ENCODE results near the gene EPHA2.

The EPHA2 gene

DNA sequence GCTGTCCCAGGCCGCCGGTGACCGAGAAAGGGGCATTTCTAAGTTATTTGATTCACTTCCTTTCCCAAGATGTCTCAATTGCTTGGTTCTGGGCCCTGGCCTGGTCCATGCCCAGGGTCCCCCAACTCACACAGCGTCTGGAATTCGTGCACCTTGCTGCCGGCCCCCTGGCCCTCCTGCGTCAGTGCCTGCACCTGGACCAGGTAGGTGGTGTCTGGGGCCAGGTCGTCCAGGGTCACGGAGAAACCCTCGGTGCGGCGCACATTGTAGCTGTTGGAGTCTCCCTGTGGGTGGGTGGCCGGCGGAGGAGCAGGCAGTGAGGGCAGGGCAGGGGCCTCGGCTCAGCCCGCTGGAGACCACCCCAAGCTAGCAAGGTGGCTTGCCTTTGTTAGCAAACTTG lies 21.0 kb downstream of the EPHA2 start:
- no peak for DNase-seq (ENCODE audit: low read depth in 3 of 3)

DNA sequence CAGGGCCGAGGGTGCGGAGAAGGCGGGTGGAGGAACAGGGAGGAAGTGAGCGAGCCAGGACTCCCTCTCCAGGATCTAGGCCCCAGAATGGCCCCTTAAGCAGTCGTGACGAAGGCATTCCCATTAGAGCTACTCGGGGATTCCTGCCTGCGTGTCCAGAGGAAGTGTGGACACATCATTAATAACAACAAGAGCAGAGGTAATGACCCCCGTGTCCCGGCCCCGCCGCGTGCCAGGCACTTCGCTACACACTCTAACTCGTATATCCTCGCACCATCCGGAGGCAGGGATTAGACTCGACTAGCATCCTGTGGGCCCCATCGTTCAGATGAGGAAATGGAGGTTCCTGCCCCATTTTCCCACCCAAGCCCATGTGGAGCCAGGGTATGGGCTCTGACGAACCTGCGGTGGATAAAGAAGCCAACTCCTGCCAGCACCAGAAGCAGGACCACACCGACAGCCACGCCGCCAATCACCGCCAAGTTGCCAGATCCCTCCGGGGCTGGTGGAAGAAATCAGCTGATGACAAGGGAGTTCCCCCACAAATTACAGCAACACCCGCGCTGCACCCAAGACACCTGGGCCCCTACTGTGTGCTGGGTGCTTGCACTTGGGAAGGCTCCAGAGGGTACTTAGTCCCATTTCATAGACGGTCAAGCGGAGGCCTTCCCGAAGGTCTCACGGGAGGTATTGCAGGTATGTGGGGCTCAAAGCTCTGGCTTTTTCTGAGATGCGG lies 21.6 kb downstream of the EPHA2 start:
- no peak for DNase-seq (ENCODE audit: low read depth in 3 of 3)

DNA sequence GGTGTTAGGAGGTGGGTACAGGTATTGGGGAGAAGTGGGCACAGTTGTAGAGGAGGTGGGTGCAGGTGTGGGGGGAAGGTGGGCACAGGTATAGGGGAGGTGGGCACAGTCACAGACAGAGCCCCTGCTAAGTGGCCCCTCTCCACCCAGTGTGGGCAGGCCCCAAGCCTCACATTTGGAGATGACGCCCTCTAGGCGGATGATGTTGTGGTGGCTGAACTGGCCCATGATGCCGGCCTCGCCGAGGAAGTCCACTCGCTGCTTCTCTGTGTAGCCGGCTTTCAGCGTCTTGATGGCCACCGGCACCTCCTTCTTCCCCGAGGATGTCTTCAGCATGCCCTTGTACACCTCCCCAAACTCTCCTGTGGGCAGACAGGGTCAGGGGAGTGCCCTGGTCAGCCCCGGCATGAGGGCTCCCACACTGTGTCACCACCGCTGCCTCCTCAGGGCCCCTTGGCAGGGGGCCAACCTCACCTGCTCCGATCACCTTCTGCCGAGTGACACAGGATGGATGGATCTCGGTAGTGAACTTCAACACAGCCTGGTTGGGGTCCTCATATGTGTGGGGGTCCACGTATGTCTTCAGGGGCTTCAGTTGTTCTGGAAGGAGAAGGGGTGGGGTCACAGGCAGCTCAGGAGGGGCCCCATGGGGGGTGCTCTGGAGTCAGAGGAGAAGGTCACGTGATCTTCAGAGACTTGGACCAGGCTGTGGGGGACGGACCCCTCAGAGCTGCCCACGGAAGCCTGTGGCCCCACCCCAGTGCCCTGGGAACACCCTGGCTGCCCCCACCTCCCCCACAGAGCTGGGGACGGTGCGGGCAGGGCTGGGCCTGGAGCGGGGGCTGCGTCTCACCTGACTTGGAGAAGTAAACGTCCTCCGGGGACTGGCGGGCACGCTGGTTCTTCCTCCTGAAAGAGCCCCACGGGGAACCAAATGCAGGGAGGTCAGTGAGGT lies 22.6 kb downstream of the EPHA2 start:
- no peak for DNase-seq (ENCODE audit: low read depth in 3 of 3)

DNA sequence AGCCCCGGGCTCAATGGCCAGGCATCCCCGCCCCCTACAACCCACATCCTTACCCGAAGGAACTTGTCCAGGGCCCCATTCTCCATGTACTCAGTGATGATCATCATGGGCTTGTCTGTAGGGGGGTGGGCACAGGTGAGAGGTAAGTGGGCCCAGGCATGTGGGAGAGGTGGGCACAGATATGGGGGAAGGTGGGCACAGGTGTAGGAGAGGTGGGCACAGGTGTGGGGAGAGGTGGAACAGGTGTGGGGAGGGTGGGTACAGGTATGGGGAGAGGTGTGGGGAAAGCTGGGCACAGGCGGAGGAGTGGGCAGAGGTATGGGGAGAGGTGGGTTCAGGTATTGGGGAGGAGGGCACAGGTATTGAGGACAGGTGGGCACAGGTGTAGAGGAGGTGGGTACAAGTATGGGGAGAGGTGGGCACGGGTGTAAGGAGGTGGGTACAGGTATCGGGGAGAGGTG lies 23.5 kb downstream of the EPHA2 start:
- no peak for DNase-seq (ENCODE audit: low read depth in 3 of 3)

DNA sequence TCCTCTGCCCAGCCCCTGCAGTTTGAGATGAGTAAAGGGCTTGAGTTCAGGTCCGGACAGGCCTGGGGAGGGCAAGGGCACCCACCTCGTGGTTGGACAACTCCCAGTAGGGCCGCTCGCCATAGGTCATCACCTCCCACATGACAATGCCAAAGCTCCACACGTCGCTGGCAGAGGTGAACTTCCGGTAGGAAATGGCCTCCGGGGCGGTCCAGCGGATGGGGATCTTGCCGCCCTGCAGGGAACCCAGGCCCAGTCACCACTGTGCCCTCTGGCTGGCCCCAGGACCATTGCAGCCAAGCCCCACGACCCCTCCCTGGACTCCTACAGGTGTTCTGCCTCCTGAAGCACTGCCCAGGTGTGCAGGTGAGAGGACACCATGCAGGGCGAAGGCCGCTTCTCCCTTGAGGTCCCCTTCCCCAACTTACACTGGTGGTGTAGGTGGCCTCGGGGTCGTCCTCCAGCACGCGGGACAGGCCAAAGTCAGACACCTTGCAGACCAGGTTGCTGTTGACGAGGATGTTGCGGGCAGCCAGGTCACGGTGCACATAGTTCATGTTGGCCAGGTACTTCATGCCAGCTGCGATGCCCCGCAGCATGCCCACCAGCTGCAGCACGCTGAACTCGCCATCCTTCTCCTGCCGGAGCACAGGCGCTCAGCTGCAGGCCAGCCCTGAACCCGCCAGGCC lies 24.1 kb downstream of the EPHA2 start:
- no peak for DNase-seq (ENCODE audit: low read depth in 3 of 3)

DNA sequence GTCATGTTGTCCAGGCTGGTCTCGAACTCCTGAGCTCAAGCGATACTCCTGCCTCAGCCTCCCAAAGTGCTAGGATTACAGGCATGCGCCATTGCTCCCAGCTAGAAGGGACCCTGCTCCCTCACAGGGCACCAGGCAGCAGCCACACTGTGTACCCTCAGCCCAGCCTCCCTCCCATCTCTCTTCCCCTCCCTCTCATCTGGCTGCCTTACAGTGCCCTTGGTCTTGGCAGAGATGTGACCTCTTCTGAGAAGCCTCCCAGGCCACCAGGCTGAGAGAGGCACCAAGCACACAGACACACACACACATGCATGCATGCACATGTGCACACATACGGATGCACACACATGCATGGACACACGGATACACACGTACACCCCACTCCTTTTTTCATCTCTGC lies 25.0 kb downstream of the EPHA2 start:
- DNase-seq (ENCODE audit: low read depth in 3 of 3): no peak

DNA sequence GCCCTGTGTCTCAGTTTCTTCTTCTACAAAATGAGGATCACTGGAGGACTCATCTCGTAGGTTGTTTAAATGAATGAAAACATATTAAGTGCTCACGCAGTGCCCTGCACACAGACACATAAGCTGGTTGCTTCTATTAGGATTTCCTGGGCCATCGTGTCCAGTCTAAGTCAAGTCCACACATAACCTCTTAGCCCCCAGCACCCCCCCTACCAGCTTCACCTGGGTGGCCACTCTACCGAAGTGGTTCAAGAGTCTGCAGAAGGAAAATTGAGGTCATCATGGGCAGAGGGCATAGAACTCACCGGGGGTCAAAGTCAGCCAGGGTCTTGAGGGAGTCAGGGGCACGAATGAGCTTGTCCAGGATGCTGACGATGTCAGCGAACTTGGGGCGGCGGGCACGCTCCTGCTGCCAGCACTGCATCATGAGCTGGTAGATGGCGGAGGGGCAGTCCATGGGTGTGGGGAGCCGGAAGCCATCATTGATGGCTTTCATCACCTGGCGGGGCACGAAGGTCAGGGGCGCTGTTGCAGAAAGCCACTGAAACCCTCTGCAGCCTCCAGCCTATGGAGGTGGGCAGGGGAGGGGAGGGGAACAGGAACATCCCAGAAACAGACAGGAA lies 25.8 kb downstream of the EPHA2 start:
- DNase-seq (ENCODE audit: low read depth in 3 of 3): no peak

DNA sequence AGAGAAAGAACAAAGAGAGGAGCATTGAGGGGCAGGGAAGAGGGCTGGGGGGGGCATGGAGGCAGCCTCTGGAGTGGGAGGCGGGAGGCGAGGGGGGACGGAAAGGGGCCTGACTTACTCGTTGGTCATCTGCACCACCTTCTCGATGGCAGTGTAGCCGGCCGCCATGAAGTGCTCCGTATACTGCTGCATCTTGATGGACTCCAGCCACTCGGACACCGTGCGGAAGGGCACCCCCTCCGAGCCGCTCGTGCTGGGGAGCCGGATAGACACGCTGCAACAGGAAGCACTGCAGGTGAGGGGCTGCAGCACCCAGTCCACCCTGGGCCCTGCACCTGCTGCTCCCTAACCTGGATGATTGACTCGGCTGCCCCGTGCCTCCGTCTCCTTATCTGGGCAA lies 26.6 kb downstream of the EPHA2 start:
- no peak for DNase-seq (ENCODE audit: low read depth in 3 of 3)

DNA sequence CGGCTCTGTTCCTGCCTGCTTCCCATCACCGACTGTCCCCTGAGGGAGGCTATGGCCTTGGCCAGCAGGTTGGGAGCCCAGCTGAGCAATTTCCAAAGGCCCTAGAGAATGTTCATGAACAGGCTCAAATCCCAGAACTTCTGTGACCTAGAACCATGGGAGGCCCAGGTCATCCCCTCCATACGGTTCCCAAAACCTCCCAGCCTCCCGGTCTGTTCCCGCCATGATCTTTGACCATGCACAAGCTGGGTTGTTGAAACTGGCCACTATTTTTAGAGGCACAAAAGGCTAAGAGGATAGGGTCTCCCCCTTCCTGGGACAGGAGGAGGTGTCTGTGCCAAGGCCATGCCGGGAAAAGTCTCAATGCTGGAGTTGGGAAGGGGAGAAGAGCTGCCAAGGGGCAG lies 27.5 kb downstream of the EPHA2 start:
- DNase-seq (ENCODE audit: low read depth in 3 of 3): no peak

DNA sequence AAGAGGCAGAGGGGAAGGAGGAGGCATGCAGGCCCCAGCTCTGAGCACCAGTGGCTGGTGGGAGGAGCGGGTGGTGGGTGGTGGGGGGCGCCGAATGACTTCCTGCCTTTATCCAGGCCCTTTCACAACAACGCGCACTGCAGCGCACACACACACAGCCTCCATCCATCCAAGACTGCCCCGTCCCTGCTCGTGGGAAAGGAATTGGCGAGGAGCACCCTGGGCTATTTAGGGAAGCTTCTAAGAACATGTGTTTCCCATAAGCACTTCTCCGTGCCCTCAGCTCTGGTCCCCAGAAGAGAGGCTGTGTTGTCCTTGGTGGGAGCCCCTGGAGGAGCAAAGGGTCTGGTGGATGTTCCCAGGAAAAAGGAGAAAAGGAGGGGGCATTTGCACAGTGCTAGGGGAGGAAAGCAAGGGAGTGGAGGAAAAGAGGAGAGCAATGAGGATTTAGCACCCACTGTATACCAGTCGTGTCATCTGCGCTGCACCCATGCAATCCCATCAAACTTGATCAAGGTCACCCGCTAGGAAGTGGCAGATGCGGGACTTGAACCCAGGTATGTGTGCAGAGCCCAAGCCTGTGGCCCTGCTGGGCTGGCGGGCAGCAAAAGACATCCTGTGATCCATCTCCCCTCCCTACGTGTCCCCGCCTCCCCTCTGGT lies 28.1 kb downstream of the EPHA2 start:
- no peak for DNase-seq (ENCODE audit: low read depth in 3 of 3)

DNA sequence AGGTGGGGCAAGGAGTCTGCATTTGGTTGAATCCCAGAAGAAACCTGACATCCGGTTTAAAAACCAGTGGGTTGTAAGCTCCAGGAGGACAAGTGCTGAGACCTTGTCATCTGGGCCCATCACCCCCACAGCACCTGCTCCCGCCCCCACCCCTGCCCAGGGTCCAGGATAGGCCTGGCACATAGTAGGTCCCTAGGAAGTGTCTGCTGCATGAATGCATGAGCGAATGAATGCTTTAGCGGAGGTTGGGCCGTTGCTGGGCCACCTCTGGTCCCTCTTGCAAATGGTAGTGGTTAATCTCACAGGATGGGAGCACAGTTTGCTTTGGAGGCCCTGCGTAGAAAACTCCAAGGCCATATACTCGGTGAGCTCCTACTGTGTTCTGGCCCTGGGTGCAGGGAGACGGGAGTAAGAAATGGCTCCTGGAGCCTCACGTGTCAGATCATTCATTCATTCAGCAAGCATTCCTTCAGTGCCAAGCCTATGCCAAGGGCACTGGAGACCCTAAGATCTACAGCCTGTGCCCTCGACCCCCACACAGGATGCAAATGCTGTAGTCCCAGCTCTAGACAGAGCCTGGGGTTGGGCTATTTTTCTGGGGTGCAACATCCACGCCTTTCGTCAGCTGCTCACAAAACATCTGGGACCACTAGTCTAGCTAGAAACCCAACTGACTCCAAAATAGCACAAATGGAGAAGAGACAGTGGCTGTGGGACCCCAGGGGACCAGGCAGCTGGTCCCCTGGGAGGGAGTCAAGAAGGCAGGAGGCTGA lies 28.9 kb downstream of the EPHA2 start:
- no peak for DNase-seq (ENCODE audit: low read depth in 3 of 3)

DNA sequence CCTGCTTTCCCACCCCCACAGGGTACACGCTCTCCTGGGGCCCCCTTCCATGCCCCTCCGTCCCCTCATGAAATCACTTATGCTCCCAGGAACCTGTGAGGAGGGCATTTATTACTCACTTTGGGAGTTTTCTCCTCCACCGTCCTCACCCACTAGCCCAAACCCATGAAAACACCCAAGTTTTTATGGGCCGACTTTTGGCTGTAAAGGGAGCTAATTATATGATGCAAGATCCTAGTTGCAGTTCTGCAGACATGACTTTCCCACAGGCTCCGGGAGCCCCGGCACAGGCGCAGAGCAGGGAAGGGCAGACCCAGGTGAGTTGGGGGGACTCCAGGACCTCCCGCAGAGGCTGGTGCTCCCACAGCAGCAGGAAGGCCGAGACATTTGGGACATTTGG lies 29.7 kb downstream of the EPHA2 start:
- DNase-seq (ENCODE audit: low read depth in 3 of 3): no peak

DNA sequence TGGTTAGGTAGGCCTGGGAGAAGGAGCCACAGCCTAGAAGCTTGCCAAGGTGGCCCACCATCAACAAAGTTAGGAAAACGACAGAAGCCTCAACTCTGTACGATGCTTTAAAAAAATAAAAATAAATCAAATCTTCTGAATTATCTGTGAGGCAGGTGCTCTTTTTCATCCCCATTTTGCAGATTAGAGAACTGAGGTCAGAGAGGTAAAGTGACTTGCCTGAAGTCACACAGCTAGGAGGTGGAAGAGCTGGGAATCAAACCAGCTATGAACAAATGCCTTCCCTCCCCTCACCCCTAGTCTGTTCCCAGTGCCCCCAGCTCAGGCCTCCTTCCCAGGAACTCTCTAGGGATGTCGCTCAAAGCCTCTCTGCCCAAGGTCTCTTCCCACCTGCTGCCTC lies 30.4 kb downstream of the EPHA2 start:
- no peak for DNase-seq (ENCODE audit: low read depth in 3 of 3)

DNA sequence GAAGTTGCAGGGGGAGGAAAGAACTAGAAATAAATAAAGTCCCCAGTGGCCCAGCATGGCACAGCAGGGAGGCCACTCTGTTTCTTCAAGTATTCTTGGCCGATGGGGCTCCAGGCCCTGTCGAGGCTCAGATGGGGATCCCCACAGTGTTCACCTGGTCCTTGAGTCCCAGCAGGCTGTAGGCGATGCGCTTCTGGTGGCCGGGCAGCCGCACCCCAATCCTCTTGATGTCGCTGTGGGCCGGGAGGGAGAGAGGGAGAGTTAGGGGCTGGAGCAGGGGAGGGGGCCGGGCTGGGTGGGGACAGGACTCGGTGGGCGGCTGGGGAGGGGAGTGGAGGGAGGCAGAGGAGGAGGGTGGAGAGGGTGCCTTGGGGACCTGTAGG lies 30.8 kb downstream of the EPHA2 start:
- no peak for DNase-seq (ENCODE audit: low read depth in 3 of 3)

DNA sequence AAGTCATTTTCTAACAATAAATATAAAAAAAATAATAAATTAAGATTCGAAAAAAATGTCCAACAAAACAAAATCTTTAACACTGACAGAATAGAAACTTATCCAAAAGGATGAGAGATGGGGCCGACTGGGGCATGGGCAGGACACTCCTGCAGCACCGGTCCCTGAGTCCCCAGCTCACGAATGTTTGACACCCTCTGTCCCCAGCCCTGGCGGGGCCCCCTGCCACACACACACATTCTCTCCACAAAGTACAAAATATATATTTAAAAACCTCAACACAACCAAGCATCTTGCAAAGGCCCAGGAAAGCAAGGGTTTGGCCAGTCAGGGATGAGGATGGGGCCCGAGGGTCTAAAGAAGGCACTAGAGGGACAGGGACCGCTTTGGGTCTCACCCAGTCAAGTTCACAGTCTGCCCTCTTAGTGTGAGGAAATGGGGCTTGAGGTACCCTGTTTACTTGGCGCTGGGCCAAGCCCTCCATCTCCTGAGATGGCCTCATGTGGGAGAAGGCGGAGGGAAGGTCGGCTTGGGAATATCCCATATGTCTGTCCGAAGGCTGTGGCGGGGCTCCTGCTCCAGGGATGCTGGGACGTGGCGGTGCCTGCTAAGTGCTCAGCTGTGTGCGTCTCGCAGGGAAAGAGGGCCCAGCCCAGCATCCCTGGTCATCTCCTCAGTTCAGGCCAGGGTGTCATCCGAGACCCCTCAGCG lies 31.3 kb downstream of the EPHA2 start:
- DNase-seq (ENCODE audit: low read depth in 3 of 3): no peak

DNA sequence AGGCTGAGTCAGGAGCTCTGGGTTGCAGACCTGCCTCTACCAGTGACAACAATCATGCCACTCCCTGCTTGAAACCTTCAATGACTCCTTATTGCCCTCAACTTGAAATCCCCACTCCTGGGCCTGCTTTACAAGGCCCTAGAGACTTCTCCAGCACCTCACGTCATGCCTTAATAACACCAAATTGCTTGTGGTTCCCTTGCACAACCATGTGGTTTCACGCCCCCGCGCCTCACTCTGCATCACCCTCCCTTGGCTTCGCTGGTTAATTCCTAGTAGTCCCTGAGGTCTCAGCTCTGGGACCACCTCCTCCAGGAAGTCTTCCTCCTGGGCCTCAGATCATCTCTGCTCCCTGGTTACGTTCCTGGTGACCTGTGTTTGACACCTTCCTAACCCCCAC lies 33.0 kb downstream of the EPHA2 start:
- peak in 2 of 3 experiments; percentile 9 to 15 for DNase-seq (ENCODE audit: low read depth in 3 of 3)

DNA sequence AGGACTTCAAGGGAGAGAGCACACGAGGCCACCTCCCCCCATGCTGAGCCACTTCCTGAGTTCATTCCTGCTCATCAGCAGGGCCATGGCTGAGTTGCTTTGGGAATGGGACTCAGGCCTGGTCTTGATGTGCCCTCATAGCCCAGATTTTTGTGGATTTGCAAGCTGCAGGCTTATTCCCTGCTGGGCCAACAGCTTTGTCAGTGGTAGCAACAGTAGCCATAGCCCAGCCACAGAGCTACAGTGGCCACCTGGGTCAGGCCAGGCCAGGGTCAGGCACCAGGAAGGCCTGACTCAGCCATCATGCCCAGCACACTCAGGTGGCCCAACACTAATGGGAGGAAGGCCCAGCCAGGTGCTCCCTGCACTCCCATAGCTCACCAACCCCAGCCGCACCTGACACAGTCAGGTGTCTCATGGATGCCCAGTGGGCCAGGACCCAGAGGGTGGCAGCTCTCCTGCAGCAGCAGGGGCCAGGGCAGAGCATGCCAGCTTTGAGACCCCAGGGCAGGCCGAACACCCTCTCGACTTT lies 33.5 kb downstream of the EPHA2 start:
- DNase-seq (ENCODE audit: low read depth in 3 of 3): no peak

DNA sequence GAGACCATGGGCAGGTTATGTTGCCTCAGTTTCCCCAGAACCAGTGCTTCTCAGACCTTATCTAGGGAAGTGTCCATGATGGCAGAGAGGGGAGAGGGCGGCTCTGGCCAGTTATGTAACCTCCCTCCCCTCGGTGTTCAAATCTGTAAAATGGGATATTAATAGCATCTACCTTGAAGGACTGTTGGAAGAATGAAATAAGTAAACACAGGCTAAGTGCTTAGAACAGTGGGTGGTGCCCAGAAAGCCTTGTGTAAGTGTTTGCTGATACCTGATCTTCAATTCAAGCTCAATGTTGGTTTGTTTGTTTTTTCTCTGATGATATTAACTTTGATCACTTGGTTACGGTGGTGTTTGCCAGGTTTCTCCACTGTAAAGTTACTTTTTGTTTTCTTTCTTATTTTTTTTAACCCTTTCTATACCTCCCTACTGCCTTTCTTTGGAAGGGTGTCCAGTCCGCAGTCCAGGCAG lies 34.9 kb downstream of the EPHA2 start:
- no peak for DNase-seq (ENCODE audit: low read depth in 3 of 3)

DNA sequence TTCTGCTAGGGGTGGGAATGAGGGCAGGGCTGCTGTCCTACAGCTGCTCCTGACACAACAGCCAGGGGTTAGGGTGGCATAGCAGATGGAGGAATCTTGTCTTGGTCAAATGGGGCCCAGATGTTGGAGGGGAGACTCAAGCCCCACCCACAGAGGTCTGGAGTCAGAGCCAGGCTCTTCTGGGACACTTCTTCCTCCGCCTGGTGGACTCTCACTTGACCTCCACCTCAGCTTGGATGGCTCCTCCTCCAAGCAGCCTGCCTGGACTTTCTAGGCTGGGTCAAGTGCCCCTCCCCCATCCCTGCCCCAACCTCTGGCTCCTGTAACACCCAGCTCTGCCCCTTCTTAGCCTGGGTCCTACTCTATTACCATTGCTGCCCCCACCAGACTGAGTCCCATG lies 35.5 kb downstream of the EPHA2 start:
- no peak for DNase-seq (ENCODE audit: low read depth in 3 of 3)

DNA sequence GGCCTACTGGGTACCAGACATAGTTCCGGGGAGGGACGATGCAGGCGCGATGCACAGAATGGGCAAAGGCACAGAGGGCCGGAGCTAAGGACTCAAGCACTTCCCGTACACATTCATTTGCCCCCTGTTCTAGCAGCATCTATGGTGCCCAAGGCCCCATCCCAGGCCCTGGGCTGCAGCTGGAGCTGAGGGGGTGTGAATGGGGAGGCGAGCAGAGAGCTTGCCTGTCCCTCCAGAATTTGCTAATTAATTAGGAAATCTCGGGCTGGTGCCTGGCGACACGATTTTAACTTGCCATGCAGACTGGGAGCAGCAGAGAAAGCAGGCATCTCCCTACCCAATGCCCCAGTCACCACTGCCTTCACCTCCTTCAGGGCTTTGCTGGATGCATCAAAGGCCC lies 35.9 kb downstream of the EPHA2 start:
- DNase-seq (ENCODE audit: low read depth in 3 of 3): no peak

All from stimulated activated CD4-positive, alpha-beta T cell treated with anti-CD3 and anti-CD28 coated beads, TNF-alpha, amount 100 ng/mL, for 4 hours (primary cell).